GM12872 (cell line): ENCODE results near the gene ABCD3.

ENCODE experiments used
- CTCF ChIP-seq: IDR thresholded peaks from 3 replicates; pipeline ENCODE4 v1.5.1; 2011; ENCODE audit warnings: low read depth, mild to moderate bottlenecking, low read length, moderate library complexity; ENCODE audit not compliant: insufficient read depth

The ABCD3 gene

GRCh38 chr1:94532077-94532476 is 113.9 kb downstream of the ABCD3 start:
- no peak for TF ChIP-seq CTCF

- TF ChIP-seq CTCF = no peak
Observed at GRCh38 chr1:94535095-94535494, 116.9 kb downstream of the ABCD3 start.

- no peak for TF ChIP-seq CTCF
Observed at GRCh38 chr1:94535879-94536278, 117.7 kb downstream of the ABCD3 start.

GRCh38 chr1:94537254-94537653 is 119.1 kb downstream of the ABCD3 start:
- TF ChIP-seq CTCF = no peak

GRCh38 chr1:94538243-94538827 is 120.1 kb downstream of the ABCD3 start:
- TF ChIP-seq CTCF = no peak

- TF ChIP-seq CTCF = no peak
Observed at GRCh38 chr1:94539496-94539895, 121.3 kb downstream of the ABCD3 start.

GRCh38 chr1:94540440-94541245 is 122.5 kb downstream of the ABCD3 start:
- TF ChIP-seq CTCF = no peak
